Measurements from ENCODE around the gene PPP2R2C.

The PPP2R2C gene

DNA sequence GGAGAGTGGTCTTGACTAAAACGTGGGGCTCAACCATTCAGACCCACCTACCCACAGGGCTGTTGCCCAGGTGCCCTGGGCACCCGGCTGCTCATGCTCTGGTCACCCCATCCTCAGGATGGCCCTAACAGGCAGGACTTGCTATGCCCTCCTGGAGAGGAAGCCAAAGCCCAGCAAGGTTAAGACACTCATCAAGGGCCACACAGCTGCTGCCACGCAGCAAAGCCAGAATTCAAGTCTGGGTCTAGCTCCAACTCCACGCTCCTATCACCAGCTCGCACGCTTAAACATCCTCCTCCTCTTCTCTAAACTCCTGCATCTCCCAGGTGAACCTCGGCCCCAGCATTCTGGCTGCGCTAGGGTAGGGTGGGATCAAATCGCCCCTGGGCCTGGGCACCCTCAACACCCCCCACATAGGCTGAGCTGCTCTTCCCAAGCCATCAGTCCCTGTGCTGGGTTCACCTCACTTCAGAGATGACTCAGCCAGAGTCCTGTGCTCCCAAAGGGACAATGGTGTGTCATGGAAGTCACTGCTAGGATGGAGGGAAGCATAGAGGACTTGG, 54.1 kb downstream of the PPP2R2C start:
- H3K4me3 ChIP-seq (ENCODE audit: control insufficient read depth, low read depth, low read length) = no peak overlapping the region
- no peak for DNase-seq (ENCODE audit: low read depth)
- TF ChIP-seq, protein P1, sequence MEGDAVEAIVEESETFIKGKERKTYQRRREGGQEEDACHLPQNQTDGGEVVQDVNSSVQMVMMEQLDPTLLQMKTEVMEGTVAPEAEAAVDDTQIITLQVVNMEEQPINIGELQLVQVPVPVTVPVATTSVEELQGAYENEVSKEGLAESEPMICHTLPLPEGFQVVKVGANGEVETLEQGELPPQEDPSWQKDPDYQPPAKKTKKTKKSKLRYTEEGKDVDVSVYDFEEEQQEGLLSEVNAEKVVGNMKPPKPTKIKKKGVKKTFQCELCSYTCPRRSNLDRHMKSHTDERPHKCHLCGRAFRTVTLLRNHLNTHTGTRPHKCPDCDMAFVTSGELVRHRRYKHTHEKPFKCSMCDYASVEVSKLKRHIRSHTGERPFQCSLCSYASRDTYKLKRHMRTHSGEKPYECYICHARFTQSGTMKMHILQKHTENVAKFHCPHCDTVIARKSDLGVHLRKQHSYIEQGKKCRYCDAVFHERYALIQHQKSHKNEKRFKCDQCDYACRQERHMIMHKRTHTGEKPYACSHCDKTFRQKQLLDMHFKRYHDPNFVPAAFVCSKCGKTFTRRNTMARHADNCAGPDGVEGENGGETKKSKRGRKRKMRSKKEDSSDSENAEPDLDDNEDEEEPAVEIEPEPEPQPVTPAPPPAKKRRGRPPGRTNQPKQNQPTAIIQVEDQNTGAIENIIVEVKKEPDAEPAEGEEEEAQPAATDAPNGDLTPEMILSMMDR (IDR thresholded peaks at IDR 0.05; ENCODE audit: control insufficient read depth, insufficient read depth, low read depth, low read length, missing control alignments) = no peak

DNA sequence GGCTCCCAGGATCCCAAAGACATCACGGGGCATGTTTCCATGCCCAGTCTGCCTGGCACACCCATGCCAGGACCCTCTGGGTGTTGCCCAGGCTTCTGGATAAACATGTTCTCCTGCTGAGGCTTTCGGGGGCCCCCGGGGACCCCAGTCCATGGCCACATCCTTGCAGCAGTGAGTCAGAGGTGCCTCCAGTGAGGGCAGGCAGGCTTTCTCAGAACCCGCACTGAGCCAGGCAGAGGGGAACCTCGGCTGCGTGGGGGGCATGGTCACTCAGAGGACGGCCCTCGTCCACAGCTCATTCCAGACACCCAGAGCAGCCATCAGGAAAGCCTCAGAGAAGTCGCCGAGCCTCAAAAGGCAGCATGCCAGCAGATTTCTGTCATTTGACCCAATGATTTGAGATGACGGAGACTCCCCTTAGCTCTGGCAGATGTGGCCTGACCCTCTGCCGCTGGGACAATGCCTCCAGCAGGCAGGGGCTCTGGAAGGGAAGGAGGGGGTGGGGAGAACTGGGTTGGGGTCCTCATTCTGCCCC, 54.8 kb downstream of the PPP2R2C start:
- TF ChIP-seq, protein P1 (IDR thresholded peaks at IDR 0.05; ENCODE audit: control insufficient read depth, insufficient read depth, low read depth, low read length, missing control alignments) = no peak
- DNase-seq (ENCODE audit: low read depth) = no peak
- no peak overlapping the region for H3K4me3 ChIP-seq (ENCODE audit: control insufficient read depth, low read depth, low read length)

DNA sequence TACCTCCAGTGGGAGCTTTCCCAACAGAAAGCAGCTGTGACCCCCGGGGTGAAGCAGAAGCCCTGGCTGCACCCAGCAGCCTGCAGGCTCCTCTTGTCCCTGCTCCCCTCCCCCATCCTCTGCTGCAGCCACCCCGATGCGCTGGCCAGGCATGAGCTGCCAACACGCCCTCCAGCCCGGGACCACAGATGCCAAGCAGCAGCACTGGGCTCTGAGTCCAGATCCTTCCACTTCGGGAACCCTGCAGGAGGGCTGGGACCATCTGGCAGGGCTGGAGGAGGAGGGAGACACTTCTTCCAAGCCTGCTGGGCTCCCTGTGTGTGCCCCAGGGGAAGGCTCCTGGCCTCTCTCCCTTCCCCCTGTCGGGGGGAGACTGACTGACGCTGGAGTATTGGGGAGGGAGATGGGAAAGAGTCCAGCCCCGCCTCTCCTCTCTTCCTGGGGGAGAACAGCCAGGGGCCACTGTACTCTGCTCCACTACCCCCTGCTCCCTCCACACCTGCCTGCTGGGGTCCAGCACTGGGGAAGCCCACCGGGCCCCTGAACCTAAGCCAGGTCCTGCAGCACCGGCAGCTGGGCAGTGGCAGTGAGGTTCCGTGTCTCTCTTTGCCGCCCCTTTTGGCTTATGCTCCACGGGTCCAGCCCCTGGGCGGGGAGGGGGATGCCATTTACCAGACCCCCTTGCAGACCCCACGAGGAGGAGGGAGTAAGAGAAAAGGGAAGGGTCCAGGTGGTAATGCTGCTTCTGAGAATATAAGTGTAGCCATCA, 55.7 kb downstream of the PPP2R2C start:
- H3K4me3 ChIP-seq (ENCODE audit: control insufficient read depth, low read depth, low read length) = no peak overlapping the region
- TF ChIP-seq, protein P1 (IDR thresholded peaks at IDR 0.05; ENCODE audit: control insufficient read depth, insufficient read depth, low read depth, low read length, missing control alignments) = no peak
- no peak for DNase-seq (ENCODE audit: low read depth)

DNA sequence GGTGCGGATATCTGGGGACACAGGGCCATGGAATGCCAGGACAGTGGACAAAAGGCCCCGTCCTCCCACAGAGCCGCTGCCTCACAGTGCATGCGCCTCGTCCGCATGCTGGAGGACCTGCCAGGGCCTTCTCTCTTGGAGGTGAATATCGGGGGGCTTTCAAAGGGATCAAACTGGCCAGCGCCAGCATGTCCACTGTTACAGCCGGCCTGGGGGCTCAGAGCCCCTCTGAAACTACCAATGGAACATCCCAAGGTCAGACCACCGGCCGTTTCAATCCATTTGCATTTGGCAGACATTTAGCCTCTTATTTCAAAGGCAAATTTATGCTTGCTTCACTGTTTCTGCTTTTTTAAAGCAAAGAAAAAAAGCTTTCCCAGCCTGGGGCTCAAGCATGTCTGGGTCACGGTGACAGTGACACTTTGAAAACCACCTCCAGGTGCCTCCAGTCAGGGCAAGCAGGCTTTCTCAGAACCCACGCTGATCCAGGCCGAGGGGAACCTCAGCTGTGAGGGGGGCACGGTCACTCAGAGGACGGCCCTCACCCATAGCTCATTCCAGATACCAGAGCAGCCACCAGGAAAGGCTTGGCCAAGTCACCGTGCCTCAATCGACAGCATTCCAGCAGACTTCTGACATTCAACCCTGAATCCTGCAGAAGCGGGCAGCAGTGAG, 57.2 kb downstream of the PPP2R2C start:
- TF ChIP-seq, protein P1 (IDR thresholded peaks at IDR 0.05; ENCODE audit: control insufficient read depth, insufficient read depth, low read depth, low read length, missing control alignments) = no peak
- no peak overlapping the region for H3K4me3 ChIP-seq (ENCODE audit: control insufficient read depth, low read depth, low read length)
- no peak for DNase-seq (ENCODE audit: low read depth)

DNA sequence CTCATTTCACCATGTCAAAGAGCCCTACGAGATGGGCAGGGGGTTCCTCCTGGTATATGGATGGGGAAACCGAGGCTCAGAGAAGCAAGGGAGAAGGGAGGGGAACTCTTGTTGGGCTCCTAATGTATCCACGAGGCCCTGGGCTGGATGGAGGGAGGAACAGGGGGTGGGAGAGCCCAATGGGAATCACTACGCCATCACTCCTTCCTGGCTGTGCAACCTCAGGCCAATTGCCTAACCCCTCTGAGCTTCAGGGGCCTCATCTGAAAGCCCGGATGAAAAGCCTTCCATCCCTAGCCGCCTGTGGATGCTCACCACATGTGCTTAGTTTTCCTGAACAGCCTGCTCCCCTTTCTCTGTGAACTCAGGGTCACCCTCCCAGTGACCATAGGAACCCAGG, 57.8 kb downstream of the PPP2R2C start:
- H3K4me3 ChIP-seq (ENCODE audit: control insufficient read depth, low read depth, low read length) = no peak overlapping the region
- TF ChIP-seq, protein P1 (IDR thresholded peaks at IDR 0.05; ENCODE audit: control insufficient read depth, insufficient read depth, low read depth, low read length, missing control alignments) = no peak
- DNase-seq (ENCODE audit: low read depth) = no peak

DNA sequence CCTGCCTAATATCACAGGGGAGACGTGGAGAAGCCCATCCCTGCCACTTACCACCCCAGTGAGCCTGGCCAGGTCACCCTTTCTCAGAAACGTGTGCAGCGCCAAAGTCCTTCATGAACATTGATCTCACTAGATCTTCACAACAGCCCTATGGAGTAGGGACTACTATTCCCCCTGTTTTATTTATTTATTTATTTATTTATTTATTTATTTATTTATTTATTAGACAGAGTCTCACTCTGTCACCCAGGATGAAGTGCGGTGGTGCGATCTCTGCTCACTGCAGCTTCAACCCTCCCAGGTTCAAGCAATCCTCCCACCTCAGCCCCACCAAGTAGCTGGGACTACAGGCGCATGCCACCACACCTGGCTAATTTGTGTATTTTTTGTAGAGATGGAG, 61.8 kb downstream of the PPP2R2C start:
- TF ChIP-seq, protein P1 (IDR thresholded peaks at IDR 0.05; ENCODE audit: control insufficient read depth, insufficient read depth, low read depth, low read length, missing control alignments) = no peak
- no peak overlapping the region for H3K4me3 ChIP-seq (ENCODE audit: control insufficient read depth, low read depth, low read length)
- DNase-seq (ENCODE audit: low read depth) = no peak
